Left lung (tissue), 10 donors: ENCODE measurements around the gene B9D2. TPM values are rescaled to one million over a fixed set of nuclear protein-coding genes. Genes with fewer than 3 reads are reported as not detected.

Source experiments
- ATAC-seq: fragments of 200-7000 bp; cut with Tn5 transposase; one replicate; pipeline ENCODE4 v1.9.1; 2020; ENCODE audit warnings: moderate library complexity
- DNase-seq, 4 donors: peaks; one replicate each; pipeline ENCODE4 v3.0.0-alpha.2; 2013 to 2020
- H3K27ac ChIP-seq, 2 donors: fragments of 200-600 bp; sonication (generic) in 1 of 2; one replicate each; pipeline versions ENCODE4 v1.5.0 to v1.8.0; 2020 to 2021
- H3K27me3 ChIP-seq, 2 donors: fragments of 200-600 bp; sonication (generic) in 1 of 2; one replicate each; pipeline versions ENCODE4 v1.5.0 to v1.8.0; 2020 to 2021
- H3K36me3 ChIP-seq, 2 donors: fragments of 200-600 bp; sonication (generic) in 1 of 2; one replicate each; pipeline versions ENCODE4 v1.5.0 to v1.8.0; 2020 to 2021
- H3K4me1 ChIP-seq, 2 donors: fragments of 200-600 bp; one replicate each; pipeline ENCODE4 v1.8.0; 2021
- H3K4me3 ChIP-seq, 2 donors: fragments of 200-600 bp; sonication (generic) in 1 of 2; one replicate each; pipeline versions ENCODE4 v1.5.0 to v1.8.0; 2020 to 2021; ENCODE audit warnings: mild to moderate bottlenecking in 1 of 2
- H3K9me3 ChIP-seq, 2 donors: fragments of 200-600 bp; sonication (generic) in 1 of 2; one replicate each; pipeline versions ENCODE4 v1.5.0 to v1.8.0; 2020 to 2021
- CTCF ChIP-seq, 2 donors: fragments of 200-600 bp; sonication (generic) in 1 of 2; IDR thresholded peaks; one replicate each; pipeline versions ENCODE4 v1.5.0 to v1.8.0; 2021; ENCODE audit warnings: antibody characterized with exemption in 2 of 2
- intact Hi-C, 2 donors: fragments of 100-400 bp; cut with DNase I; formaldehyde crosslinking; loops; one replicate each; pipeline versions ENCODE4 v1.11.2 to v1.14.2; 2022
- polyA plus RNA-seq, 6 donors: library from polyadenylated mRNA; unstranded; fragments of 120-200 nt; gene quantifications; one replicate each; pipeline ENCODE4 v1.2.1, GENCODE V29; 2013; ENCODE audit not compliant: insufficient read length in 6 of 6
- total RNA-seq, 2 donors: library from RNA; stranded (reverse); fragmentation: NEBNext Ultra II Directional; extraction: Animal tissue kit (Norgen Biotek cat#: 25700); gene quantifications; one replicate each; pipeline ENCODE4 v1.2.1, GENCODE V29; 2021
- donor health status: DM: no; HTN: yes; CAD: no.
- donor health status: DM: no; HTN: no; CAD: no.

The B9D2 gene
- total and polyA plus RNA-seq, 8 donors = 6.6 to 8.8 (median 7.7) TPM

GRCh38 chr19:41320568-41320967 is 43.4 kb downstream of the B9D2 start:
- intact Hi-C loops = no loop called here
- no peak for TF ChIP-seq CTCF (IDR thresholded peaks at IDR 0.05)
- Histone ChIP-seq H3K27me3 (no peaks in the 10 kb centered on the region), H3K27ac (no peak overlapping the region), H3K9me3 (no peaks in the 10 kb centered on the region), H3K4me3 (no peak overlapping the region), H3K4me1 (peaks cover 31 to 48% of the 10 kb centered on the region in 2 donors), H3K36me3 (peaks cover 0 to 70% of the 10 kb centered on the region in 2 donors)
- DNase-seq = no peak
- no peak for ATAC-seq

GRCh38 chr19:41320185-41320518 is 43.8 kb downstream of the B9D2 start:
- Histone ChIP-seq H3K27me3 (no peaks in the 10 kb centered on the region), H3K9me3 (no peaks in the 10 kb centered on the region), H3K27ac (no peak overlapping the region), H3K4me3 (no peak overlapping the region), H3K36me3 (peaks cover 0 to 74% of the 10 kb centered on the region in 2 donors), H3K4me1 (peaks cover 27 to 43% of the 10 kb centered on the region in 2 donors)
- ATAC-seq (no peak), DNase-seq (peak in 1 of 4 donors; percentile 58)
- intact Hi-C loops = no loop called here
- TF ChIP-seq CTCF (IDR thresholded peaks at IDR 0.05) = no peak

- Histone ChIP-seq H3K27ac (no peak overlapping the region), H3K36me3 (peaks cover 0 to 79% of the 10 kb centered on the region in 2 donors), H3K4me3 (no peak overlapping the region), H3K9me3 (no peaks in the 10 kb centered on the region), H3K4me1 (peaks cover 22 to 38% of the 10 kb centered on the region in 2 donors), H3K27me3 (no peaks in the 10 kb centered on the region)
- intact Hi-C loops = no loop called here
- no peak for TF ChIP-seq CTCF (IDR thresholded peaks at IDR 0.05)
- DNase-seq = peak in 1 of 4 donors; percentile 46
- ATAC-seq = no peak
These were observed 44.3 kb downstream of the B9D2 start for GRCh38 chr19:41319500-41320184.

GRCh38 chr19:41318696-41319499 is 45.1 kb downstream of the B9D2 start:
- Histone ChIP-seq H3K27ac (no peak overlapping the region), H3K4me1 (peaks cover 14 to 31% of the 10 kb centered on the region in 2 donors), H3K27me3 (no peaks in the 10 kb centered on the region), H3K9me3 (no peaks in the 10 kb centered on the region), H3K36me3 (peaks cover 0 to 86% of the 10 kb centered on the region in 2 donors), H3K4me3 (no peak overlapping the region)
- peak in 1 of 4 donors; percentile 38 for DNase-seq
- intact Hi-C loops = no loop called here
- no peak for ATAC-seq
- no peak for TF ChIP-seq CTCF (IDR thresholded peaks at IDR 0.05)

- ATAC-seq (no peak), DNase-seq (peak in 1 of 4 donors; percentile 65)
- Histone ChIP-seq H3K27ac (no peak overlapping the region), H3K9me3 (no peaks in the 10 kb centered on the region), H3K36me3 (peaks cover 0 to 94% of the 10 kb centered on the region in 2 donors), H3K27me3 (no peaks in the 10 kb centered on the region), H3K4me3 (no peak overlapping the region), H3K4me1 (peaks cover 2 to 30% of the 10 kb centered on the region in 2 donors)
- no peak for TF ChIP-seq CTCF (IDR thresholded peaks at IDR 0.05)
- intact Hi-C loops = no loop called here
These were observed 47.5 kb downstream of the B9D2 start for GRCh38 chr19:41316306-41316920.
